ENCODE measurements around the gene ST6GAL1.

DNA sequence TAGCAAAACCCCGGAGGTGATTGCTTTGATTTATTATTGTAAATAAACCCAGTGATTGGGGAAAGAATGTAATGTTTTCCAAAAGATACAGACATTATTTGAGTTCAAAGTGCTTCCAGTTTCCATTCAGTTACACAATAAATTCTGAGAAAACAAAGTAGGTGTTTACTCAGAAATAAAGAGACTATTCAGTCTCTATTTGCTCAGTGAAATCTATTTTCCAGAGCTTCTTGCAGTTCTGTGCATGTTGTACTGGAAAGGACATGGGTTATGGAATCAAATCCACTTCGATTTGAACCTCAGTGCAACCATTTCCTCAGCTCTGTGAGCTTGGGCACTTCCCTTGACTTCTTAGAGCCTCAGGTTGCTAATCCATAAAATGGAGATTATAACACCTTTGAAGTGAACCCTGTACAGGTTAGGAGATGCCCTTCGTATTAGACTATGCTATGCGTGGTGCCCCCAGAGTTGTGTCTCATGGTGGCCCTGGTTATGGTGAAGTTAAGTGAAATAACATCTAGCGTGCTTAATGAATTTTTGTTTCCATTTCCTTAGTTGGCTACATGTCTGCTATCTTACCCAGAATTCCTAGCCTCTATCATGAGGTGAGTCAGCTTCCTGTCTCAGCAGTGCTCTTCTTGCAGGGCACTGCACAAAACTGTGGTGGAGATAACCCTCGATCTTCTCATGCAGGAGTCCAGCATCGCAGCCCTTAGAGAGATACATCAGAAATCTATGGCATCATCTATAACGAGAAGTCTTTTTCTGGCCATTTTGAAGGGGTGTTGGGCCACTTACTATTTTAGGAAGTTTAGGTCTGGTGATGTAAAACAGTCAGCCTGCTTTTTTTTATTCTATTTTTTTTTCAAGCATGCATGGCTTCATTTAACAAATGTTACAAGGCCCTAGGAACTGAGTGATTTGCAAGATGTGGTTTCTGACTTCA lies 111.3 kb downstream of the ST6GAL1 start:
- TF ChIP-seq, protein P1, sequence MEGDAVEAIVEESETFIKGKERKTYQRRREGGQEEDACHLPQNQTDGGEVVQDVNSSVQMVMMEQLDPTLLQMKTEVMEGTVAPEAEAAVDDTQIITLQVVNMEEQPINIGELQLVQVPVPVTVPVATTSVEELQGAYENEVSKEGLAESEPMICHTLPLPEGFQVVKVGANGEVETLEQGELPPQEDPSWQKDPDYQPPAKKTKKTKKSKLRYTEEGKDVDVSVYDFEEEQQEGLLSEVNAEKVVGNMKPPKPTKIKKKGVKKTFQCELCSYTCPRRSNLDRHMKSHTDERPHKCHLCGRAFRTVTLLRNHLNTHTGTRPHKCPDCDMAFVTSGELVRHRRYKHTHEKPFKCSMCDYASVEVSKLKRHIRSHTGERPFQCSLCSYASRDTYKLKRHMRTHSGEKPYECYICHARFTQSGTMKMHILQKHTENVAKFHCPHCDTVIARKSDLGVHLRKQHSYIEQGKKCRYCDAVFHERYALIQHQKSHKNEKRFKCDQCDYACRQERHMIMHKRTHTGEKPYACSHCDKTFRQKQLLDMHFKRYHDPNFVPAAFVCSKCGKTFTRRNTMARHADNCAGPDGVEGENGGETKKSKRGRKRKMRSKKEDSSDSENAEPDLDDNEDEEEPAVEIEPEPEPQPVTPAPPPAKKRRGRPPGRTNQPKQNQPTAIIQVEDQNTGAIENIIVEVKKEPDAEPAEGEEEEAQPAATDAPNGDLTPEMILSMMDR (IDR thresholded peaks at IDR 0.05): no peak
- TF ChIP-seq POLR2AphosphoS5 (IDR thresholded peaks at IDR 0.05; ENCODE audit: low read depth, low read length): no peak
